Sigmoid colon (tissue), 4 donors: ENCODE data around the gene SLC22A4.

Experiments
- CTCF ChIP-seq, 4 experiments: fragments of 450-650 bp in 3 of 4; fragments of 200-600 bp in 1 of 4; IDR thresholded peaks; one replicate each; pipeline ENCODE4 v1.5.1; 2016 to 2019; ENCODE audit warnings: antibody characterized with exemption in 4 of 4, mild to moderate bottlenecking in 3 of 4, moderate library complexity in 2 of 4
- EP300 ChIP-seq, 4 donors: sonication (generic); formaldehyde crosslinking; IDR thresholded peaks; one replicate each; pipeline ENCODE4 v1.6.1; 2017; ENCODE audit warnings: antibody characterized with exemption in 4 of 4
- POLR2A ChIP-seq, 2 donors: fragments of 450-650 bp; IDR thresholded peaks; one replicate each; pipeline ENCODE4 v1.6.1; 2016; ENCODE audit warnings: antibody characterized with exemption in 2 of 2, mild to moderate bottlenecking in 2 of 2, moderate library complexity in 2 of 2
- POLR2AphosphoS5 ChIP-seq, 4 donors: sonication (generic); formaldehyde crosslinking; IDR thresholded peaks; one replicate each; pipeline ENCODE4 v1.6.1; 2017; ENCODE audit warnings: antibody characterized with exemption in 4 of 4

GRCh38 chr5:132272311-132273210, 21.6 kb upstream of the SLC22A4 start:
- peak; percentile 49 to 84 (median 82) for TF ChIP-seq CTCF (IDR thresholded peaks at IDR 0.05)
- no peak for TF ChIP-seq POLR2A (IDR thresholded peaks at IDR 0.05)
- no peak for TF ChIP-seq POLR2AphosphoS5 (IDR thresholded peaks at IDR 0.05)
- no peak for TF ChIP-seq EP300 (IDR thresholded peaks at IDR 0.05)
